ENCODE data around the gene GRK6.

Gene GRK6

DNA sequence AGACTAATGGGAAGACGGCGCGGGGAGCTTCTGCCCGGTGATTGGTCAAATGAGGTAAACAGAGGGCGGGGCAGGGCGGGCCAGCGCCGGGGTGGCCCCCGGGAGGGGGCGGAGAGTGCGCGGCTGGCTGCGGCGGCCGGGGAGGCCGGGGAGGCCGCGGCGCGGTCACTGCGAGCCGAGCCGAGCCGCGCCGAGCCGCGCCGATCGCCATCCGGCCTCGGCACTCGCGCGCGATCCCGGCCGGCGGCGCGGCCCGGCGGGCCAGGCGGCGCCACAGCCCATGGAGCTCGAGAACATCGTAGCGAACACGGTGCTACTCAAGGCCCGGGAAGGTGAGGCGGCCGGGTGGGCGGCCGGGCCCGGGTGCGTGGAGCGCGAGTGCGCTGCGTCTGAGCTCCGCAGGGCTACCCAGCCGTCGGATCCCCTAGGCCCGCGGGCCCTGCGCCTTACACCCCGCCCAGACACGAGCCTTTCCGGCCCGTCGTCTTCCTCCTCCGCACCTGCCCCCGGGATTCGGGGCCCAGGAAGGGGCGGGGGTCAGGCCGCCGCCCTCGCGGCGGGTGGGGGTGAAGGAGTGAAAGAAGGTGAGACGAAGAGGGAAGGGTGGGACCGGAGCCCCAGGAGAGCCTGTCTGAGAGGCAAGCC lies at the start of gene GRK6:
Gene GRK6 (plus strand): TSS at position 111 of the 645 bp plus-strand sequence. CDS start 170 bp downstream, at position 281.
- peak; percentile 68 for DNase-seq (ENCODE audit: low spot score)

DNA sequence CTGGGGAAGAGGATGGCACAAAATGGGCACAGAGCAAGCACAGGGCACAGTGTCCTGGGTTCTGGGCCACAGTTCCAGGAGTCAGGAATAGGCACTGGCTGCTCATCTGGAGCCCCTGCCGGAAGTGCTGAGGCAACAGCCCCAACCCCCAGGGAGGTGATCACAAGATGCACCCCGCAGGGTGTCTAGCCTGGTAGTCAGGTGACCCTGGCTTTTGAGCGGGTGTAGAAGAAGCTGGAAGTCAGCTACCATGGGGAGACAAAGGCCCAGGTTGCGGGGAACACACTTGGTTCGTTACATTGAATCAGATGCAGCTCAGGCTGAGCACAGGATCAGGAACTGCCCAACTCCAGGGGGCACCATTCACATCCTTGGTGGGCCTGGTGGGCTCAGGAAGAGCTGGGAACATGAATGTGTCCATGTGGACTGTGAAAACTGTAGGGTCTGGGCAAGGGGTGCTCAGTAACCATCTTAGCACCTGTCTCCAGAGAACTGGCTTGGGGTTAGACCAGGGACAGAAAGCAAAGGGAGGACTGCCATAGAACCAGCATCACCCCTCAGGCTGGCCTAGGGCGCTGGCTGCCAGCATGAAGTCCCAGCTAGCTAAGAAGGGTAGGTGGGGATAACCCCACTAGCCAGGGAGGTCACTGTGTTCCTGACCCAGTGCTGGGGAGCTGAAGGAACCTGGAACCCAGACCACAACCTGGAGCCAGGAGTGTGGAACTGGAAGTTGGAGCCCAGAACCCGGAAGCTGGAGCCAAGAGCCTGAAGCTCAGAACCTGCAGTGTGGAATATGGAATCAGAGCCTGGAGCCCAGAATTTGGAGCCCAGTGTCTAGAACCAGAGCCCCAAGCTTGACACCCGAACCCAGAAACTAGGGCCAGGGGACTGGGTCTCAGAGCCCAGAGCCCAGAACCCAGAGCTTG lies 48.4 kb upstream of the GRK6 start:
- no peak for DNase-seq (ENCODE audit: low spot score)

DNA sequence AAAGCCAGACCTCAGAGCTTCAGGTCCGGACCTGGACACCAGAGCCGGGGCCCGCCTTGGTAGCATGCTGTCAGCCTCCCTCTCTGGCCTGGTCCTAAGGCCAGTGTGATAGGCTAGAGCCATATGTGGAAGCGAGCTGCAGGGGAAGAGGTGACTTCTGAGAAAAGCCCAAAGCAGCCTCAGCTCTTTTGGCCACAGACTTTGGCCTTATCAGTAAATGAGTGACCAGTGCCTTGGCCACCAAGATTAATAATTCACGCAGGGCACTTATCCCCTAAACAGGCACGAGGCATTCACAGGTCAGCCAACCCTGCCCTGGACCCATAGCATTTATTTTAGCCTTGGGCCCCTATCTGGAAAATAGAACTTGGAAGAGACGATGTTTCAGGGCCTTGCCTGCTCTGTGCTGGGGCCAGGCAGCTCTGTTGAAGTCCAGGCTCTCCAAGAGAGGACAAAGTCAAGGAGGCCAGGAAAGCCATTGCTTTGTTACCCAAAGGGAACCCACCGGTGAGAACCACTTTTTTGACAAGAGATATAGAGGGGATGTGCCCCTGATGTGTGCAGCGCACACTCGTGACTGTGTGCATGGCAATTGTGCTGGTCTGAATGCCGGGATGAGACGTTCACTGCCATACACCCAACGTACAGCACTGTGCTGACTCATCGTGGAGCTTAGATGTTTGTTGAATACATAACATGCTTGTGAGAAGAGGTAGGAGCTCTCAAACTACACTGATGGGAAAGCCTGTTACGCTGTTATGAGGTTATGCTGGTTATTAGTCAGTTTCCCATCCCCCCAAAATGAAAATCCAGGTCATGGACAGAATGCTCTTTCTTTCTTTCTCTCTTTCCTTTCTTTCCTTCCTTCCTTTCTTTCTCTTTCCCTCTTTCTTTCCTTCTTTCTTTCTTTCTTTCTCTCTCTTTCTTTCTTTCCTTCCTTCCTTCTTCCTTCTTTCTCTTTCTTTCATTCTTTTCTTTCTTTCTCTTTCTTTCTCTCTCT lies 47.3 kb upstream of the GRK6 start:
- DNase-seq (ENCODE audit: low spot score): no peak

DNA sequence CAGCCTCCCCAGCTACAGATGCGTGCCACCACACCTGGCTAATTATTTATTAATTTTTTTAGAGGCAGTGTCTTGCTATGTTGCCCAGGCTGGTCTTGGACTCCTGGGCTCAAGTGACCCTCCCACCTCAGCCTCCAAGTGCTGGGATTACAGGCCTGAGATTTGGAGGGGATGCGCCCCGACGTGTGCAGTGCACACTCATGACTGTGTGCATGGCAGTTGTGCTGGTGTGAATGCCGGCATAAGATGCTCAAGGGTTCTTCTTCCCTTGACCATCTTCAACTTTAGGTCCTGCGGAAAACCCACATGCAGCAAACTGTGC lies 45.7 kb upstream of the GRK6 start:
- DNase-seq (ENCODE audit: low spot score): no peak

DNA sequence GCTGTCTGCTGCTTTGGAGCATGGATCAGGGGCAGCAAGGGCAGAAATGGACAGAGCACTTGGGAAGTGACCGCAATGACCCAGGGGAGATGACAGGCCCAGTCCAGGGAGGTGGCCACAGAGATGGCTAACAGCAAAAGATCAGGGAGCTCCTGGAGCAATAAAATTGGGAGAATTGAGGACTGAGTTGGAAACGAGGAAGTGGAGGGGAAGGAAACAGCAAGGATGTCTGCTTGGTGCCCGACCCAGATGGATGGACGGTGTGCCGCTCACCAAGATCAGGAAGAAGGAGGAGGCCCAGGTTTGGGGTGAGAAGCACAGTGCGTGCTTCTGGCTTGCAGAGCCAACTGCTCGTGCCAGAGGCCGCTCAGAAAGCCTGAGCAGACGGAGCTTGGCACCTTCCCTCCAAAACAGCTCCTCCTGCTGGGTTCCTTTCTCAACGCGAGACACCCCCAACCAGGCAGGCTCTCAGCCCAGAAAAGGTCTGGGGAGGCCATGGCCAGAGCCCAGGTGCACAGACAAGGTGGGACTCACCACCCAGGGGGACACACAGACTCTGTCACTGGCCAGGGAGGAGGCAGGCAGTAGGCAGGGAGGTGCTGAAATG lies 44.0 kb upstream of the GRK6 start:
- DNase-seq (ENCODE audit: low spot score): peak; percentile 53

DNA sequence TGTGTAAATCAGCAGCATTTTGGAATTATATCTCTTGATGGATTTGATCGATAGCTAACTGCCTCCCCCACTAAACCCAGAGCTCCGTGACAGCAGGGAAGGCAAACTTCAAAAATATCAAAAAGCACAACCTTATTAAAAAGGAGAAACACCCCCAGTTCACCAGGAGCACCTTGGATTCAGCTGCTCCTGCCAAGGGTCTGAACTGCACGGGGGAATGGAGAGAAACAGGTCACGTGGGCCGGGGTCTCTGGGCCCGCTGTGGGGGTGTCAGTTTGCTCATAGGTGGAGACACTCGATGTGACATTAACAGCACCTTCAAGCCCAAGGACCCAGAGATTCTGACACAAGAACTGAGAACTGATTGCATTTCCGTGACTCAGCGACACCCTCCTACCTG lies 43.3 kb upstream of the GRK6 start:
- DNase-seq (ENCODE audit: low spot score): no peak

DNA sequence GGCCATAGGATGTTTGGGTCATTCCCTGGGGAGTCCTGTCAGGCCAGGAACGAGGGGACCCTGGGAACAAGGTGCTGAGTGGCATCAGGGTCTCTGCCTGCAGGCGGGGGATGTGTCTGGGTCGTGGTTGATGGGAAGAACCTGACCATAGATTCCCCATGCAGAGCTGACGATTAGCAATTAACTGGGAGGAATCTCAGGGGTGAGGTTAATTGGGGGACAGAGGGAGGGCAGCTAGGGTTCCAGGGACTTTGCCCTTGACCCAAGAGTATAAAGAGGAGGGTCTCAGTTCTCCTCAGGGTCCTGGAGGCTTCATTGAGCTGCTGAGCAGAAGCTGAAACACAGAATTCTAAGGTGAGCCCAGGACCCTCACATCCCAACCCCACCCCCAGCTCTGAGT lies 42.3 kb upstream of the GRK6 start, which contains the start of gene SLC34A1:
Gene SLC34A1 (plus strand): TSS at position 301 of the 400 bp plus-strand sequence. CDS start 1,308 bp downstream, outside the sequence.
- DNase-seq (ENCODE audit: low spot score): no peak

DNA sequence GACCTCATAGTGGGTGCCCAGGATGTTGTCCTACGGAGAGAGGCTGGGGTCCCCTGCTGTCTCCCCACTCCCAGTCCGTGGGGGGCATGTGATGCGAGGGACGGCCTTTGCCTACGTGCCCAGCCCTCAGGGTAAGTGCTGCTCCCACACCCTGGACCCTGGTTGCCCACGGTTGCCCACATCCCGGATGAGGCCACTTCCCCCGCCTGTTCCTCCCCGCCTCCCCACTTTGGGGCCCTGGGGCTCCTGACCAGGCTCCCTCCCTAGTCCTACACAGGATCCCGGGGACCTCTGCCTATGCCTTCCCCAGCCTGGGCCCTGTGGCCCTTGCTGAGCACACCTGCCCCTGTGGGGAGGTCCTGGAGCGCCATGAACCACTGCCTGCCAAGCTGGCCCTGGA lies 40.8 kb upstream of the GRK6 start:
- DNase-seq (ENCODE audit: low spot score): no peak

DNA sequence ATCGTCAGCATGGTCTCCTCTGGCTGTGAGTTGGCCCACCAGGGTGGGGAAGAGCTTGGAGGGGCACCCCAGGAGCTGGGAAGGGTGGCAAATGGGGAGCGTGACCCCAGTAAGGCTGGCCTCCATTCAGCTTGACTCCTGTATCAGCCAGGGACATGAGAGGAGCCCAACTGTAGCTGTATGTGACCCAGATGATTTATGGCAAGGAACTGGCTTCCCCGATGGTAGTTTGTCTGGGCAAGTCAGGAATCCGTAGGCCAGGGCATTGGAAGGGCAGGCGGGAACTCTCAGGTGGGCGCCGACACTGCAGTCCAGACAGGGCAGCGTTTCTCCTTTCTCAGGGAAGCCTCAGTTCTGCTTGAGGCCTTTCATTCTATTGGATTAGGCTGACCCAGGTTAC lies 39.9 kb upstream of the GRK6 start:
- DNase-seq (ENCODE audit: low spot score): no peak

DNA sequence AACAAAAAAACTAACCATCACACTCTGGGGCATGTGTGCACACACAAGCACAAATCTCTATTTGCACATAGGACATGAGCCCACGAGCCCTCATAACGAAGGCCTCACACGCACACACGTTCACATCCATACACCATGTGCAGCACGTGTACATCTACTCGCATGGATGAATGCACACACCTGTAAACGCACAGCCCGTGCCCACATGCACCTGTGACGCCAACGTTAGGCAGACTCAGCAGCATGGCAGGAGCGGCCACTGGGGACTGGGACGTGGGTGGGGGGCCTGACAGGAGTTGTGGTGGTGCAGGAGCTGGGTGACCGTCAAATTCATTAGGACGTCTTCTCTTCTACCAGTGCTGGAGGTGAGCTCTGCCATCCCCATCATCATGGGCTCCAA lies 39.1 kb upstream of the GRK6 start:
- no peak for DNase-seq (ENCODE audit: low spot score)

DNA sequence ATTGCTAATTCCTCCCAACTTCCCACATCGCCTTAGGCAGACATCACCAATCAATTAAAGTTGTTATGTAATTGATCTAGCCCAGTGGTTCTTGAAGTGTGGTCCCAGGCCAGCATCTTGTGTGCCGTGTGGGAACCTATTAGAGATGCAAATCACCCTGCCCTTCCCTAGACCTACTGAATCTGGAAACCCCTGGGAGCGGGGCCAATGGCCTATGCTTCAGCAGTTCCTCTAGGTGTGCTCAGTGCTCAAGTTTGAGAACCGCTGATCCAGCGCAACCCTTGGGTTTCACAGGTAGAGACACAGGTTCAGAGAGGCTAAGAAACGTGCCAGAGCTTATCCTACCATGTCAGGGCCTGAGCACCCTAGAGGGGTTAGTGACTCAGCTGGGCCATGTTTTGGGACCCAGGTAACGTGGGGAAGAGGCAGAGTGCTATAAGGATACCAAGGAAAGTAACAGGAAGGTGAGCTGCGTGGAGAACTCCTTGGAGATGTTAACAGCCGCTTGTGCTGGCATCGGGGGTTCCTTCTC lies 37.9 kb upstream of the GRK6 start:
- no peak for DNase-seq (ENCODE audit: low spot score)

DNA sequence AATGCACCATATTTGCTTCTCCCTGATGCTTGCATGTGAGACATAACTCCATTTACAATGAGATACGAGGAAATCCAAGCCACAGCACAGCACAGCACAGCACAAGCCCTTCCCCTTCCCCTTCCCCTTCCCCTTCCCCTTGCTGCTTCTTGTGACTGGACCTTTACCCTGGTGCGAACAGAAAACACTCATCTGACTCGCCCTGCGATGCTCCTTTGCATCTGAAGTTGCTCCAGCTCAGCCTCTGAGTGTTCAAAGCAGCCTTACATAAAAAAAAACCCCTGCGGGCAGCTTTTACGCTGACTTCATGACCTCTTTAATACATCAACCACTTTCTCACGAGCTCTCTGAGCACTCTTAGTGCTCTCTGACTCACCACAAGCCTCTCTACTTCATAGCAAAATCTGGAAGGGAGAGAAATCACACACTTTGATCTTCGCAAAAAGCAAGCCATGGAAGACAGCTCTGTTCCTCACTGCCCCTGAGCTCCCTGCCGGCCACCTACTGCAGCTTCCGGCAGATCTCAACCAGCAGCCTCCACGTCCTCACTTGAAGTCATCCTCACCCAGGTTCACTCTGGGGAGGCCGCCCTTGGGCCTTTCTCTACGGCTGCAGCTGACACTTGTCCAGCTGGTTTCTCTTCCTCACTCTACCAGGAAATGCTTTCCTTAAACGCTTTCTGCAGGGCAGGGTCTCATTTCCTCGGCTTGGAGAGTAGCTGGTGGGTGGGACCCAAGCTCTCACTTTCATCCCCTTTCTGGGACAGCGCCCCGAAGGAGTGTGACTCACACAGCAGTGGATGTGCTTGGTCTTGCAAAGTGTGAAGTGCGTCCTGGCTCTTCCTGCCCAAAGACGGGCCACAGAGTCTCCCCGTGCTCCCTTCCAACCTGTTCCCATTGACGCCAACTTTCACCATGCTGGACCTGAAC lies 37.0 kb upstream of the GRK6 start:
- peak; percentile 79 for DNase-seq (ENCODE audit: low spot score)

DNA sequence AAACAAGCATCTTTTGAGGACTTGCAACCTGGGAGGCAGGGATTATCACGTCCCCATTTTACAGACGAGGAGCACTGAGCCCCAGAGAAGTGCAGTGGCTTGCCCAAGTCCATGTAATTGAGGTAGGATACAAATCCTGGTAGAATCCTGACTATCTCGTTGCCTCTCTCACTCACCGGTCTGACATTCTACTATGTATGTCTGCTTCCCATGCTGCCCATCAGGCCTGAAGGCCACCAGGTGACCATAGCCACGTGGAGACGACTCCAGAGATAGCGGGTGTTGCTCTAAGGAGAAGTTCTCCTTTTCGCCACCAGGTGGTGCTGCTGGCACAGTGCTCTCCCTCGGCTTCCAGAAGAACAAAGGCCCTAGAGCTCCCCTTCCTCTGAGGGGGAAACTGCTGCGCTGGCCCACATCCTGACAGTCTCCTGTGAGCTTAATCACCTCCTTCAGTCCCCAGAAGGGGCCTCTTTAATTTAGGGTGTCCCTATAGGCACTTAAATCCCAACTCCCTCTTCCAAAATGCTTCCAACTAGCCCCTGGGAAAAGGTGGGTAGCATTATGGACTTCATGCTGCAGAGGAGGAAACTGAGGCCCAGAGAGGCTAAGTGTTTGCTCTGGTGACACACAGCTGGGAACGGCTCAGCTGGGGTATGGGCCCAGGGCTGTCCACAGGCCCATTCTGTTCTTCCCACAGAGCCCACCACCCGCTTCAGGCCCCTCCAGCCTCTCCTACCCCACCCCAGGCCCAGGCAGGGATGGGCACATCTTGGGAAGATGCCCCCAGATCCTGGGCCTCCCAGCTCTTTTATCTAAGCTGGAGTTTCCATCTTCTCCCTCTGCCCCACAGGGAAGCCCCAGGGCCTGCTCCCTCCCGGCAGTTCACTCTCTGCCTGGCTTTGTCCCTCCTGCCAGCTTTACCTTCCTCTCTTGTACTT lies 35.8 kb upstream of the GRK6 start:
- peak; percentile 91 for DNase-seq (ENCODE audit: low spot score)

DNA sequence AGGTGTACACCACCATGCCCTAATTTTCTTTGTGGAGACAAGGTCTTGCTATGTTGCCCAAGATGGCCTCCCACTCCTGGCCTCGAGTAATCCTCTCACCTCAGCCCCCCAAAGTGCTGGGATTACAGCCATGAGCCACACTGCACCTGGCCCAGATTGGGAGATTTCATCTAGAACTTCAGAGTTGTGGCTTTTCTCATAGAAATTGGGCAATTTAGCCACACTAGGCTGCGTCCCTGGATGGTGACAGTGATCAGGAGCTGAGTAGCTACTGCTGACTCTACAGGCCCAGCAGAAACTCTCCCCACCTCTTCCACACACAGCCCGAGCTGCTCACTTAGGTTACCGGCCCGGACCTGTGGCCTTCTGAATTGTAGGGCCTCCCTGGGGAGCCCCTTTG lies 33.7 kb upstream of the GRK6 start:
- no peak for DNase-seq (ENCODE audit: low spot score)

DNA sequence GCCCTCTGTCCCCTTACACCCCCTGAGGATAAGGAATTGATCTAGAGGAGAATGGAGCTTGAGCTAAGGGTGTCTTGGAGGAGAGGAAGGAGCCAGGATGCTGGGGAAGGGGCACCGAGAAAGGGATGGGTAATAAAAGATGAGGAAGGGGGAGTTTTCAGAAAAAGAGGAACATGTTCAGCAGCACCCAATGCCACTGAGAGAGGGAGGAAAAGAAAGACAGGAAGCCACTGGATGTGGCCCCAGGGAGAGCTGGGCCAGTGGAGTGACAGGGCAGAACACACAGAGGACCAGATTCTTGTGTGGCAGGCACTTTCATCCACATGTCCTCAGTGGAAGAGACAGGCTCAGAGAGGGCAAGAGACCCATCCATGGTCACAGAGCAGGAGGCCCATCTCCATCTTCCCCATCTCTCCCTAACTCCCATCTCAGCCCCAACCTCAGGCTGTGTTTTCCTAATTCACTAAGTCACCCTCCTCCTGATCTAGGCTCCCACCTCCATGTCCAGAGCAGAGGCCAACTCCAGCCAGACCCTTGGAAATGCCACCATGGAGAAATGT lies 33.2 kb upstream of the GRK6 start:
- no peak for DNase-seq (ENCODE audit: low spot score)

DNA sequence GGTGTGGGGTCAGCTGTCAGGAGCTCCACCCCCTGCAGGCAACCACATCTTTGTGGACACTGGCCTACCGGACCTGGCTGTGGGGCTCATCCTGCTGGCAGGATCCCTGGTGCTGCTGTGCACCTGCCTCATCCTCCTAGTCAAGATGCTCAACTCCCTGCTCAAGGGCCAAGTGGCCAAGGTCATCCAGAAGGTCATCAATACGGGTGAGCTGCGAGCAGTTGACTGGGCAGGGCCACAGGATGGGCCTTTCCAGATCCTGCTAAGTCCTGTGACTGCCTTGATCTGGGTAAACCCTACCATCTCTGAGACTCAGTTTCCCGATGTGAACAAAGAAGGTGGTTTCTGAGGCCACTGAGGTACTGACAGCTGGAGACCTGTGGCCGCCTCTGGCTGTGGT lies 32.5 kb upstream of the GRK6 start:
- no peak for DNase-seq (ENCODE audit: low spot score)

DNA sequence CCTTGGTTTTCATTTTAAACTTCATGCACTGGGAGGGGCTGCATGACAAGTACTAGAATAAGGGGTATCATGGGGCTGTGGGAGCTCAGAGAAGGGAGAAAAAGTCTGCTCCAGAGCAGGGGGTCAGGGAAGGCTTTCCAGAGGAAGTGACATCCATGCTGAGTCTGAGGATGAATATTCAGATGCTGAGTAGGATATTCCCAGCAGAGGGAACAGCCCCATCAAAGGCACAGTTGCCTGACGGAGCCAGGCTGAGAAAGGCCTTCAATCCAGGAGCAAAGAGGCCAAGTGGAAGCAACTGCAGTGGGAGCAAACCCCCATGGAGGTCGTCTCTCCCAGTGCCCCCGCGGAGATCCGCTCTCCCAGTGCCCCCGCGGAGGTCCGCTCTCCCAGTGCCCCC lies 30.4 kb upstream of the GRK6 start:
- DNase-seq (ENCODE audit: low spot score): no peak

DNA sequence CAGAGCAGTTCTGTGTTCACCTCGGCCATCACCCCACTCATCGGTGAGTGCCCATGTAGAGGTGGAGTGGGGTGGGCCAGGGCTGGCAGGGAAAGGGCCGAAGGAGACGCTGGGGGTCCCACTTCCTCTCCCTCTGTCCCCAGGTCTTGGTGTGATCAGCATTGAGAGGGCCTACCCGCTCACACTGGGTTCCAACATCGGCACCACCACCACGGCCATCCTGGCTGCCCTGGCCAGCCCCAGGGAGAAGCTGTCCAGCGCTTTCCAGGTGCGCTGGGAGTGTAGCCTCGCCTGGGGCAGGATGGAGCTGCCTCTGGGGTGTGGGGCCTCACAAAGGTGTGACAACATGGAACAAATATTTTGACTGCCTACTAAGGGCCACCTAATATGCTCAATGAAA lies 29.7 kb upstream of the GRK6 start:
- no peak for DNase-seq (ENCODE audit: low spot score)

DNA sequence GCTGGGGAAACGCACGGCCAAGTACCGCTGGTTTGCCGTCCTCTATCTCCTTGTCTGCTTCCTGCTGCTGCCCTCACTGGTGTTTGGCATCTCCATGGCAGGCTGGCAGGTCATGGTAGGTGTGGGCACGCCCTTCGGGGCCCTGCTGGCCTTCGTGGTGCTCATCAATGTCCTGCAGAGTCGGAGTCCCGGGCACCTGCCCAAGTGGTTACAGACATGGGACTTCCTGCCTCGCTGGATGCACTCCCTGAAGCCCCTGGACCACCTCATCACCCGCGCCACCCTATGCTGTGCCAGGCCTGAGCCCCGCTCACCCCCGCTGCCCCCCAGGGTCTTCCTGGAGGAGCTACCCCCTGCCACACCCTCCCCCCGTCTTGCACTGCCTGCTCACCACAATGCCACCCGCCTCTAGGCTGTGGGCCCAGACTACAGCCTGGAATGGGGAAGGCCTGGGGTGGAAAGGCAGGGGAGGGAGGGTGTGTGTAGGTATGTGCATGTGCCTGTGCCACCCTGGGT lies 28.5 kb upstream of the GRK6 start:
- no peak for DNase-seq (ENCODE audit: low spot score)

Measured in AG20443 (cell line).